NB4 (cell line): Measurements from ENCODE around the gene MSL1.
"Not testable (repeated sequence)": the region's sequence is repeated elsewhere in the genome, so short reads cannot be mapped to it uniquely, and the experiment has no call there.

ENCODE experiments used
- DNase-seq: peaks from one replicate; pipeline ENCODE4 v3.0.0; 2010; ENCODE audit warnings: low read depth
- H3K4me3 ChIP-seq: one replicate; pipeline ENCODE4 v1.5.1; 2011; ENCODE audit warnings: mild to moderate bottlenecking, low read depth, low read length, moderate library complexity
- CTCF ChIP-seq: IDR thresholded peaks from one replicate; pipeline ENCODE4 v1.5.1; 2012; ENCODE audit warnings: low read depth, low read length
- MAX ChIP-seq: IDR thresholded peaks from 2 replicates; pipeline ENCODE4 v1.6.1; 2011; ENCODE audit warnings: low read depth, low read length
- MYC ChIP-seq: IDR thresholded peaks from 2 replicates; pipeline ENCODE4 v1.6.1; 2011; ENCODE audit warnings: low read depth, low read length
- POLR2A ChIP-seq: IDR thresholded peaks from 2 replicates; pipeline ENCODE4 v1.6.1; 2011; ENCODE audit warnings: mild to moderate bottlenecking; ENCODE audit not compliant: insufficient read length; ENCODE audit errors: extremely low read depth

MSL1 gene

DNA sequence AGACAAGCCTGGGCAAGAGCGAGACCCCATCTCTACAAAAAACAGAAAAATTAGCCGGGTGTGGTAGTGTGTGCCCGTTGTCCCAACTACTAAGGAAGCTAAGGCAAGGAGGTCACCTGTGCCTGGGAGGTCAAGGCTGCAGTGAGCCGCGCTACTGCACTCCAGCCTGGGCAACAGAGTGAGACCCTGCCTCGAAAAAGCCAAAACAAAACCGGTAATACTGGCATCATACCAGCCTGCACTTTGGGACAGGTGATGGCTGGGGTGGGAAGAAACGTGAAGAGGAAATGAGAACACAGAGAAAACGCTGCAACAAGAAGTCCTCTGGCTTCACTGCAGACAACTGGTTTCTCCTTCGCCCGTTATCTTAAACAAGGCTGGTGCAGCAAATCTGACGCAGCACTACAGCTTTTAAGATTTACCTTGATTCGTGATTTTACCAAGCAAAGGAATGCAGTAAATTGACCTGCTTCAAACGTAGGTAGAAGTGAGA, 17.8 kb downstream of the MSL1 start:
- DNase-seq: no peak
- peak overlapping the region; percentile 71 for H3K4me3 ChIP-seq
- TF ChIP-seq MYC: no peak
- TF ChIP-seq POLR2A: no peak
- TF ChIP-seq CTCF: no peak
- no peak for TF ChIP-seq MAX

GRCh38 chr17:40143166-40143565, 21.4 kb downstream of the MSL1 start:
- DNase-seq, H3K4me3 ChIP-seq: not testable (repeated sequence)

- DNase-seq: no peak
- TF ChIP-seq POLR2A (no peak), MAX (no peak), MYC (no peak), CTCF (no peak)
- no peak overlapping the region for H3K4me3 ChIP-seq
These were observed 23.7 kb downstream of the MSL1 start for GRCh38 chr17:40145476-40145875.

DNA sequence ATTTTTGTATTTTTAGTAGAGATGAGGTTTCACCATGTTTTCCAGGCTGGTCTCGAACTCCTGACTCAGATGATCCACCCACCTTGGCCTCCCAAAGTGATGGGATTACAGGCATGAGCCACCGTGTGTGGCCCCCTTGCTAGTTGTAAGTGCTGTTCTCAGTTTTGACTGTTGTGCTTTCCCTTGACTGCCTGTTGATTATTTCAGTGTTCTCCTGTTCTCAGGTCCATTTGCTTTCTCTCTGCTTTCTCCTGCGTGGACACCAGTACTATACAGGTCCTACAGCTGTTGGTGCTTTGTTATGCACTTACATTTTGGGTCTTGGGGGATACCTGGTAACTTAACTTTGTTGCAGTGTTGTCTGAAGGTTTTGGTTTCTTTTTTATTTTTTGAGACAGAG, 26.8 kb downstream of the MSL1 start:
- TF ChIP-seq MAX: no peak
- no peak for TF ChIP-seq POLR2A
- no peak for TF ChIP-seq MYC
- TF ChIP-seq CTCF: no peak
- H3K4me3 ChIP-seq: no peak overlapping the region
- DNase-seq: no peak

- TF ChIP-seq POLR2A (no peak), CTCF (no peak), MAX (no peak), MYC (no peak)
- peak; percentile 37 for DNase-seq
- no peak overlapping the region for H3K4me3 ChIP-seq
These were observed 28.5 kb downstream of the MSL1 start for GRCh38 chr17:40150276-40150675.

DNA sequence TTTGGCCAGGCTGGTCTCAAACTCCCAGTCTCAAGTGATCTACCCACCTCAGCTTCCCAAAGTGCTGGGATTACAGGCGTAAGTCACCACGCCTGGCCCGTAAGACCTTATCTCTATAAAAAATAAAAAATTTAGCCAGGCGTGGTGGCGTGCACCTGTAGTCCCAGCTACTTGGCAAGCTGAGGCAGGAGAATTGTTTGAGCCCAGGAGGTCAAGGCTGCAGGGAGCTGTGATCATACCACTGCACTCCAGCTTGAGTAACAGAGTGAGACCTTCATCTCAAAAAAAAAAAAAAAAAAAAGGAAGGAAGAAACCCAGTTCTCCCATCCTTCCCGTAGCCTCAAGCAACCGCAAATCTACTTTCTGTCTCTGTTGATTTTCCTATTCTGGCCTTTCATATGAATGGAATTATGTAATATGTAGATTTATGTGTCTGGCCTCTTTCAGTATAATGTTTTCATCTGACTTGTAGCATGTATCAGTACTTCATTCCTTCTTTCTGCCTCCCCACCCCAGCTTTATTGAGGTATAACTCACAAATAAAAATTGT, 29.7 kb downstream of the MSL1 start:
- no peak for DNase-seq
- TF ChIP-seq MAX (no peak), CTCF (no peak), MYC (no peak), POLR2A (no peak)
- H3K4me3 ChIP-seq: no peak overlapping the region
